ENCODE results near the gene SAXO2.
"Not testable (repeated sequence)": the region's sequence is repeated elsewhere in the genome, so short reads cannot be mapped to it uniquely, and the experiment has no call there.

SAXO2 gene, protein sequence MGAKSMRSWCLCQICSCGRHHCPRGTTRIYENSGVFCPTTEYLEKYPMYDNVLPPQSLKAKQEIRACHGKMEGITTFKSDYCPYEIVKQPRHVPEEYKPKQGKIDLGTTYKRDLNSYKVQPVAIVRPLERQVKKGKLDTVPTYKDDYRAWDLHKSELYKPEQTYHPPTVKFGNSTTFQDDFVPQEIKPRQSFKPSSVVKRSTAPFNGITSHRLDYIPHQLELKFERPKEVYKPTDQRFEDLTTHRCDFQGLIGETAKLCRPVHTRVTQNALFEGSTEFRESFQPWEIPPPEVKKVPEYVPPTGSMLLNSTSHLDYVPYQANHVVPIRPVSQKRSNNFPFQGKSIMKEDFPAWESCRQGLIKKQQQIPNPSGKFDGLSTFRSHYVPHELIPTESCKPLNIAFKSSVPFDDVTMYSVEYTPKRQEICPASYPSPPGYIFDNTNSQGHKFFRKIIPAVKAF

DNA sequence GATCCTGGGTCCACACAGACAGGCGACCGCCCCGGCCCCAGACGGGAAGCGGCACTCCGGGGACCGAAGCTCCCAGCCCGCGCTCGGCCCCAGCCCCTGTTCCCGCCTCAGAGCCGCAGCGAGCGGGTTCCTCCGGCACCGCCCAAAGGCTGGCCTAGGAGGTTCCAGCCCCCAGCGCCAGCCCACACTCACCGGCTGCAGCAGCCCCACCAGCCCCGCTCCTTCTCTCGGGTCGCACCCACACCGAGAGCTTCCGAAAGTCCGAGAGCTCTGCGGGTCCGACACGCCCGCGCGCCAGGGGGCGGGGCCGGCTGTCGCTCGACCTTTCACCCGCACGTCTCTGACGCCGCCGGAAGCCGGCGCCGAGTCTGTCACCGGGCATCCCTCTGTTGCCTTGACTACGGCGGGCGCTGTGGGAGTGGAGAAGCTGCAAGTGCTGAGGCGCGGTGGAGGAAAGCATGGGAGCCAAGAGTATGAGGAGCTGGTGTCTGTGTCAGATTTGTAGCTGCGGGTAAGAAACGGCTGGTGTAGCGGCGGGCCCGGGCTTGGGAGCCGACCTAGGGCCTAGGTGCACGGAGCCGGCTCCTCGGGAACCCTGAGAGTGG is at the start of gene SAXO2, which contains the start of gene EFL1:
Gene SAXO2 (plus strand): TSS at position 397 of the 605 bp plus-strand sequence. CDS start 62 bp downstream, at position 459.
Gene EFL1 (minus strand): TSS at position 313 of the 605 bp plus-strand sequence. CDS start 956 bp downstream, outside the sequence.
- FAIRE-seq = peak; percentile 55

DNA sequence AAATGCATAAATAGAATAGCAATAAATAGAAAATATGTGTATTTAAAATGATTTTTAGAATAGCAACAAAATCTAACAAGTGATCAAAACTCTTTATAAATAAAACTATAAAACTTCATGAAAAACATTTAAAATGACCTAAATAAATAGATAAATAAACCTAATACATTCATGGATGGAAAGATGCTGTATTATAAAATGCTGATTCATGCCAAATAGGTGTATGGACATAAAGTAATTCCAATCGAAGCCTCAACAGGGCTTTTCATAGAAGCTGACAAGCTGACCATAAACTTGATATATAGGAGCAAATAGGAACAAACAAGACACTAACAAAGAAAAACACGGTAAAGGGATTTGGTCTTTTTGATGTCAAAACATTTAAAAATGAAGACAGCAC is 46.5 kb upstream of the SAXO2 start:
- FAIRE-seq = not testable (repeated sequence)

DNA sequence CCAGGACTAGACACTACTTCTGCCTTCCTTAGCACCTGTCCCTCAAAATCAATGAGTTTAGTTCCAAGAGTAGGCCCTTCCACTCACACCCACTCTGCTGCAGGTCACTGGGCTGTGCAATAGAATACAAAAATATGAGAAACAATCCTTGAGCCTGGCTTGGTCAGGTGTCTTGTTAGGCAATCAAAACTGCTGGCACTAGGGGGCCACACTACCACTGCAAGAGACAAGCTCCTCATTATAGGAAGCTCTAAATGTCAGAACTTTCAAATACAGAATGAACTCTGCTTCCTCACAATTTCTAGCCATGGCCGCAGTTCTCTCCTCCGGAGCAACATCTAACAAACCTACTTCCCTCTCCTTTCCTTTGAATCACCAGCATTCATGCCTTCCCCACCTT is 41.1 kb upstream of the SAXO2 start:
- not testable (repeated sequence) for FAIRE-seq

DNA sequence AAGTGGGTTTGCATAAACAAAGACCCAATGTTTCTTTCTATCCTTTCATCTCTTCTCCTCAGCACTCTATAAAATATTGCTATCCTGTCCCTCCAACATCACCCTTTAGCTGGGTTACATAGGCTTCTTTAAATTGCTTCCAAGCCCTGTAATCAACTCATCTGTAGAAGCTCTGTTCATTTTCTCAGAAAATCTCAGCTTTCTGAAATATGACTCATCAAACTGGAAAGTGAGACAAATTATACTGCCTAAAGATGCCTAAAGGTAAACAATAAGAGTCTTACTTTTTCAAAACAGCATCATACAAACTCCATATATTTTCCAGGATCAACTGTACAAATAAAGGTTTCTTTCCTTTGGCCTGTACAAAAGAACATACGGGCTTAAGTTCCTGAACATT is 33.9 kb upstream of the SAXO2 start:
- FAIRE-seq = no peak

DNA sequence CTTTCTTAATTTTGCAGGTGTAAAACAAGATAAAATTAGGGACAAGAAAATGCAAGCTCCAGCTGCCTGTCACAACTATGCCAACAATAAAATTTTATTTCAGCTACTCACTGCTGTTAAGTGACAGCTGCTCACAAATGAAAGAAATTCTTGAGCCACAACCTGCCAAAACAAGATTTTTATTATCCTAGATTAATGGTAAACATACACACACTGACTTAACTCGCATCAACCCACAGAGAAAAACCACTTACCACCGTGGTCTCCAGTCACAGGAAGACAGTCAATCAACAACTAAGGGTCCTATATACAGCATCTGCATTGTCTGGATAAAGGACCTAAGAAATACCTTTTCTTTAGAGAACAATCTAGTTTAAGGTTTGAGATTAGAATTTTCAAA is 31.4 kb upstream of the SAXO2 start:
- FAIRE-seq = no peak

DNA sequence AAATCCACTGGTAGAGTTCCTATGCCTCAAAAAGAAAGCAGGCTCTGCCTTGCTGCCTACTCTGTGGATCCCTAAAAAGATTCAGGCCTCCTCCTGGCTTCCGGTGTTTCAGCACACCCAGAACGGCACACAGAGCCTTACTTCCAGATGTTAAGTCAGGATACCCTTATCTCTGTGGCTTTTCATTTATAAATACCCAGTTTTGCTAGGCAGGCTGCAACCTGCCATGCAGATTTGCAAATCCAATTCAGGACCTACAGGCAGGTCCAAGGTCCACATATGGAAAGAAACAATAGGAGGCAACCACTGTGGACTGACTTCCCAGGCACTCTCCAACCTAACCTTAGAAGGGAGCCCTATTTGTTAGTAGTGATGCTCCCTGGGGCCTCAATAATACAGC is 30.8 kb upstream of the SAXO2 start:
- FAIRE-seq = no peak

DNA sequence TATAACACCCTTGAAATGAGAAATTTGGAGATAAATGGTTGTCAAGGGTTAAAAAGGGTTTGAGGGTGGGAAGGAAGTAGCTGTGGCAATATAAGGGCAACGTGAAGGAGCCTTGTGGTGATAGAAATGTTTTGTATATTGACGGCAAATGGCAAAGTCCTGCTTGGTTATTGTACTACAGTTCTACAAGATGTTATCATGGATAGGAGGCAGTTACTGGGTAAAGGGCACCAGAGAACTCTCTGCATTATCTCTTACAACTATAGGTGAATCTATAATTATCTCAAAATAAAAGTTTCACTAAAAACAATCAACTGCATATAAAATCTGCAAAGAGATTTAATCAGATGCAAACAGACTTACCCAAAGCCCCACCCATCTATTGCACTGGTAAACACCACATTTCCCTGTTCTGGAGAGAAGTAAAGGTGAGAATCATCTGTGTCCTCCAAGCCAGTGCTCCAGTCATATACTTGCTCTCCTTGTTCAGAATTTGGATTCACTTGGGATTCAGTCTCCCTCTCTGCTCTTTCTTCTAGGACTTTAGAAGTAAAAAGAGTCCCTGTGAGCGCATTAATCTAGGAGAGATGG is 24.6 kb upstream of the SAXO2 start:
- not testable (repeated sequence) for FAIRE-seq

DNA sequence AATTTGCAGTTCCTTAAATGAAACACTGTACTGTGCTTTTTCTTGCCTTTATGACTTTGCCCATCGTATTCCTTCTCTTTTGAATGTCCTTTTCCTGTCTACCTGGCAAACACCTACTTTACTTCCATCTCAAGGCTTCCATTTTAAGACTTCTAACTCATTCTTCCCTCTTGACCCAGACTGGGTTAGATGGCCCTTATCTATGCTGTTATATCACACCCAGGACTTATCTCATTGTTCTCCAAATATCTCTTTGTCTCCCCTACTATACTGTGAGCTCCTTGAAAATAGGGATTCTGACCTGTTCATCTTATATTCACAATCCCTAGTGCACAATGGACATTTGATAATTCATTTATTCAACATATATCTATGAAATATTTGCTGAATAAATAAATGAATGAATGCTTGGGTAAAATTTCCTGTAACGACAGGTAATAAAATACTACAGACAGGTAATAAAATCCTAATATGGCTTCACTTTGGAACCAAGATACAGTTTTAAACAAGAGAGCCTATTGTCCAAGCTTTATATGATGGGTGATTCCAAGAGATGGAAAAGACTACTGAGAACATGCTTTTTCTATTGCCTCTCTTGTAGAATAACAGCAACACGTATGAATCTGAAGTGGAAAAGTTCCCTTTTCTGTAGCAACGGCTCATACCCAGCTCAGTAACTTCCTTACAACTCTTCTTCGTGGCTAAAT is 22.8 kb upstream of the SAXO2 start:
- no peak for FAIRE-seq

DNA sequence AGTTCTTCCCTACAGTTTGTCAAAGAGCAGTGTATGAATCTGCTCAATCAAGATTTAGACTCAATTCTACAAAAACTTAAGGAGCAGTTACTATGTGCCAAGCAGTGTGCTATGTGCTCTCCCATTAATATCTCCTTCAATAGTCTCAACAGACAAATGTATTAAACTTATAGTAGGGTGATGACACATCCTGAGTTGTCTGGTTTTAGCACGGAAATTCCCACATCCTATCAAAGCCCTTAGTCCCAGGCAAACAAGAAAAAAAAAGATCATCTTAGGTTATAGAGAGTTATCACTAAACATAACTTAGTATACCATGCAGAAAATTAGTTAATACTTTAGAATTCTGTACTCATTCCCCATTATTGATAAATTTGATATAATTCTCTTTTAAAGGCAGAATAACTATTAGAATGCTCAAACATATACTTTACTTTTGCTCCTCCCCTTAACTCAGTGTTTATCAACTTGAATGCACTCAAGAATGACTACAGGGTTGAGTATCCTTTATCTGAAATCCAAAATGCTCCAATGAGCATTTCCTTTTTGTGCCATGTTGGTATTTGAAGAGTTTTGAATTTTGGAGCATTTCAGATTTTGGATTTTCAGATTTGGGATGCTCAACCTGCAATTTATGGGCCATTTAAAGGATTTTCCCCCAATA is 20.6 kb upstream of the SAXO2 start:
- FAIRE-seq = peak; percentile 15

DNA sequence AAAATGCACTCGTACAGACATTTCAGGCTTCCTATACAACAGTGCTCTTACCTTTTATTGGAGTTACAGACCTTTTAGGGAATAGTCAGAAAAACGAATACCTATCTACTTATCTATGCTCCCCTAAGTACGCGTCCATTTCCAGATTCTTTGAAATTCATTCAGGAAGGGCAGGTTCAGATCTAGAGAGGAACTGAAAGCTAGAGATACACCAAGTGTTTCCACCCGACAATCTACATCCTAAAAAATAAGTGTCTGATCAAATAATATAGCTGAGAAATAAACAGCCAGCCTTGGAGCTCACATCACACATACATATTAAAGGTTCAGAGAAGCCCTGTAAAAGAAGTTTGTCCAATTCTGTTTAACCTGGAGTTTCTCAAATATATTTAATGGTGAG is 19.0 kb upstream of the SAXO2 start:
- not testable (repeated sequence) for FAIRE-seq

DNA sequence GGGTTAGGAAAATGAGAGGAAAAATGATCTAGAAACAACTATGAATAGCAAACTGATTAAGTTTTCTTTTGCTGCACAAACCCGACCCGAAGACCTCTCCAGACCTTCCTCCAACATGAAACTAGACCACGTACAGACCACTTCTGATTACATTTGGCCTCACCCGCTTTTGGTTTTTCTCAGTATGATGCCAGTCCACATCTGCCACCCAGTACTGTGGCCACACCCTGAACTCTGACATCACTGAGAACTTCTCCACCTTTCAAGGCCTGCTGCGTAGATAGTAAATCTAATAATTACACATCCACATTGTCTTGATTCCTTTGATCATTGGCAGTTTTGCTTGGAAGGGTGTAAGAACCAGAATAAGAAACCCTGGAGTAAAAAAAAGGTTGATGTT is 16.7 kb upstream of the SAXO2 start:
- FAIRE-seq = not testable (repeated sequence)

DNA sequence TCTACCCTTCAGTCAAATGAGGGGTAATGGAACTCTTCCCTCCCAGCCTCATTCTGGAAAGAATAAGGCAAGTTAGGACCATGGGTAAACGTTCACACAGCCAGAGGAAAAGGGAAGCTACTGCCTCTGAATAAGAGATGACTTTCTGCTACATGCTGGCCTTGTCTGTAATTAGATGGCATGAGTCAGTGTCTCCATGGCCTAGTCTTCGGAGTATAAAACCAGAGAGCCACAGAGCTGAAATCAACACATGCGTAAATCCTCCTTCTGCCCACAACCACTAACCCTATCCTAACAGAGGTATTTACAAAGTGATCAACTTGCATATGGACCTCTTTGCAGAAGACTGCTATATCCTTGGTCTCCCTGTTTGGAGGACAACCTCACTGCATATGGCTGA is 14.4 kb upstream of the SAXO2 start:
- not testable (repeated sequence) for FAIRE-seq

DNA sequence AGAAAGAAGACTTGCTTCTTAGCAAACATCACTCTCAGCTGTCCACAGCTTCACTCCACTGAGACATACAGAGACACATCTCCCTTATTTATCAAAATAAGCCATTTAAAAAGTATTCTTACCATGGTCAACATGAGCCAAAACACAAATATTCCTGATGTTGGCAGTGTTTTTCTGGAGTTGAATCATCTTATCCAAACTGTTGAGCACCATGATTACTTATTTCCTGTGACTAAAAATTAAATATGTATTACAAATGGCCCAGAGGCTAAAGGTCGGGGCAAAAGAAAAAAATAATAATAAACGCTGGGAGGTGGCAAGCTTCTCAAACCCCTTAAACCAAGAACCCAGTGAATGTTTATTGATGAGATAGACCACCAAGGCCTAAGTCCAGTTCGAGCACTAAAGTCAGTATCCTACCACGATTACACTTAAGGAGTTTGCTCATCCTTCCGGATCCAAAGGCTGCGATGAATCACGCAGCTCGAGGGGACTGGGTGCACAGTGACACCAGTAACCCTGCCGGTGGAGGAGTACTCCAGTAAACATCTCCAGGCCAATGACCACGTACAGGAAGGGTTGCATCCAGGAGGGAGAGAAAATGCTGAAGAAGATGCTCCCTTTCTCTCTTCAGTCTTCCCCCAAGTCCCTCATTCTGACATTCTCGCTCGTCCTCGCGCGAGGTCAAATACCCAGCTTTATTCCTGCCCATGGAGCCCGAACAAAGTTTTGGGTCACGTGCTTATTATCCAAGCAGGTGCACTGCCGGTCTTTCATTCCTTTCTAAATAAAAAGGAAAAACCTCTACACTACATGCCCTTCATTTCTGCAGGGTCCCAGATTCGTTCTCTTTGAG is 824 bp upstream of the SAXO2 start:
- not testable (repeated sequence) for FAIRE-seq

DNA sequence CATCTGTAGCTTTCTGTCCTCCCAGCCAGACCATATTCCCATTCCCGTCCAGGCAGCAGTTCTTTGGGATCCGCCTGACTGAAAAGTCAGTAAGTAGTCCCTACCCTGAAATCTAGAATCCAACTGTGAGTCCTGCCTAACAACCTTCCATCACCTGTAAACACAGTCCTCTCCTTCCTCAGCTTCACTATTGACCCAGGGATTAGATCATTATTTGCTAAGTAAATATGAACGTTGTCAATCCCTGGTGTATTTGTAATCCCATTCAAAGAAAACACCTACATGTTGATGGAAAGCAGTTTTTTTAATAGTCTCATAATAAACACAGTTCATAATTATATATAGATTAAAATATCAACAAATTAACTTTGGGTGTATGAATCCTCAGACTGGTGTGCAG is 732 bp downstream of the SAXO2 start:
- no peak for FAIRE-seq

DNA sequence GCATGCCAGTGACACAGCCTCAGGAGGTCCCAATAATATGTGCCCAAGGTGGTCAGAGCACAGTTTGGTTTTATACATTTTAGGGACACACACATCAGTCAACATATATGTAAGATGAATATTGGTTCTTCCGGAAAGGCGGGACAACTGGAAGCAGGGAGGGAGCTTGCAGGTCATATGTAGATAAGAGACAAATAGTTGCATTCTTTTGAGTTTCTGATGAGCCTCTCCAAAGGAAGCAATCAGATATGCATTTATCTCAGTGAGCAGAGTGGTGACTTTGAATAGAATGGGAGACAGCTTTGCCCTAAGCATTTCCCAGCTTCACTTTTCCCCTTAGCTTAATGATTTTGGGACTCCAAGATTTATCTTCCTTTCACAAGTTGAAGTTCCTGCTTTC is 4.5 kb downstream of the SAXO2 start:
- not testable (repeated sequence) for FAIRE-seq

DNA sequence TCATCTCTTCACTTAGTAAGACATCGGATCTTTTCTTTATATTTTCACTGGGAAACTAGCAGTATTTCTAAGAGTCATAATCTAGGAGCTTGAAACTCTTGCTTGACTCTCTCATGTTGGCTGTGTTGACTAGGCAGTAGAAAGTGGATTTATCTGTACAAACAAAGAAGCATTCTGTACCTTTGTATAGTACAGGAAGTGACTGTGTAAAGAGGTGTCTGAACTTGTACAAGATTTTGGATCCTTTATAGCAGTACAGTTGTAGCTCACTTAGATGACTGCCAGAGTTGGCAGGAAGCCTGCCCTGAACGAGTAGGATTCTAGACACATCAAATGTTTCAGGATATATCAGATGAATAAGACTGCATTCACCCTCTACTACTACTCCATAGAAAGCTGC is 5.8 kb downstream of the SAXO2 start:
- FAIRE-seq = not testable (repeated sequence)

DNA sequence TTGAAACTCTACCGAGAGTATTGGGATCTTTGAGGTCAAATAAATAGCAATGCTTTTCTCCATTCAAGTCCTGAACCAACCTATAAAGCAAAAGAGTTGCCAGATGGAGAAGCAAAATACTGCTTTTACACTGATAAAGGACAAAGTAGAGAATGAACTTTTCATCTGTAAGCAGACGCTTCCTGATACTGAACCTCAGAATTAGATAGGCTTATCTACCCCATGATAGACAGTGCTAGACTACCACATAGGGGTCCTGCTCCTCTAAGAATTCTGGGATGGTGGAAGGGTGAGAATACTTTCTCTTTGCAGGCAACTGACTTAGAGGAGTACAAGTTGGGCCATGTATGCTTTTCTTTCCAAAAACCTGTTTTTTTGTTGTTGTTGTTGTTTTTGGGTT is 9.5 kb downstream of the SAXO2 start:
- no peak for FAIRE-seq

DNA sequence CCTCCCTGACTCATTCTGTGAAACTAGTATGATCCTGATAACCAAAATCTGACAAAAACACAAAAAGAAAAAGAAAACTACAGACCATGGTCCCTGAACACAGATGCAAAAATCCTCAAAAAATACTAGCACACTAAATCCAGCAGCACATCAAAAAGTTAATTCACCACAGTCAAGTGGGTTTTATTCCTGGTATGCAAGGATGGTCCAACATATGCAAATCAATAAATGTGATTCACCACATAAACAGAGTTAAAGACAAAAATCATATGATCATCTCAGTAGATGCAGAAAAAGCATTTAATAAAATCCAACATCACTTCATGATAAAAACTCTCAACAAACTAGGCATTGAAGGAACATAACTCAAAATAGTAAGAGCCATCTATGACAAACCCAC is 12.8 kb downstream of the SAXO2 start:
- FAIRE-seq = peak; percentile 48

DNA sequence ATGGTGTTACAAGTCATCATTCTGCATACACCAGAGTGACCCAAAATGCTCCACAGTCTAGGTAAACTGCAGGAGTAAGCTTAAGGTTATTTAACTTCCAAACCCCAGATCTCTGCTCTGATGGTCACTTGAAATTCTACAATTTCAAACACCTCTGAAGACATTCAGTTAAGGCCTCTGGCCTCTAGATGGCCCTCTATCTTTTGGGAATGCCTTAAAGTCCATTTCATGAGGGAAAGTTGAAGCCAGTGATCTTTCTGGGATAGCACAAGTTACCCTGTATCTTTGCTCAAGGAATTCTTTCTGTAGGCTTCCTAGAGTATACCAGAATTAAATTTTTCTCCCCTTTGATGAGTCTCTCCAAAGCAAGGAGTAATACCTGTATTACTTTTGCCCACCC is 18.7 kb downstream of the SAXO2 start:
- FAIRE-seq = peak; percentile 37

DNA sequence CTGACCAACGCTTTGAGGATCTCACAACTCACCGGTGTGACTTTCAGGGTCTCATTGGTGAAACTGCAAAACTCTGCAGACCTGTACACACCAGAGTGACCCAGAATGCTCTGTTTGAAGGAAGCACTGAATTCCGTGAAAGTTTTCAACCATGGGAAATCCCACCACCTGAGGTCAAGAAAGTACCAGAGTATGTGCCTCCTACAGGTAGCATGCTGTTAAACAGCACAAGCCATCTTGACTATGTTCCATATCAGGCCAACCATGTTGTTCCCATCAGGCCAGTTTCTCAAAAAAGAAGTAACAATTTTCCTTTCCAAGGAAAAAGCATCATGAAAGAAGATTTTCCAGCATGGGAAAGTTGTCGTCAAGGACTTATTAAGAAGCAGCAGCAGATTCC is 19.8 kb downstream of the SAXO2 start:
- not testable (repeated sequence) for FAIRE-seq

DNA sequence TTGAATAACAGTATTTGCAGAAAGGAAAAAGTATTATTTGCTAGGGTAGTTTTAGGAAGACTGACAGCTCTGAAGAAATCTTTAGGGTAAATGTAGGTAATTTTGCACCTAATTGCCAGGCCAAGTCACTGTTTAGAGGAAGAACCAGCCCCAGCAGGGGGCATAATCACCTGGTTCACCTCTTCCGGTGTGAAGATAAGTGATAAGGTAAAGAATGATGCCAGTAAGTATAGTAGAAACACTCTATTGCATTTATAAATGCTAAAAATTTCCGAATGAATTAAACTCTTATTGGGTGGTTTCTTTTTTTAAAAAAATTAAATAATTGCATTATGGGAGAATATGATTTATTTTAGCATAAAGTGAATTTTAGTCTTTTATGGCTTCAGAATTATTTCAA is 21.8 kb downstream of the SAXO2 start:
- FAIRE-seq = not testable (repeated sequence)
